Astrocyte (in vitro differentiated cells and primary cell): ENCODE results near the gene INPP4A.

Source experiments
- CTCF ChIP-seq: IDR thresholded peaks from 2 replicates; pipeline ENCODE4 v1.5.1; 2011; ENCODE audit warnings: low read depth, mild to moderate bottlenecking, inconsistent platforms, low read length, moderate library complexity; ENCODE audit not compliant: insufficient read depth
- EZH2 ChIP-seq: IDR thresholded peaks from 2 replicates; pipeline ENCODE4 v1.6.1; 2012; ENCODE audit warnings: mild to moderate bottlenecking, low read length, inconsistent platforms; ENCODE audit not compliant: insufficient read depth

DNA sequence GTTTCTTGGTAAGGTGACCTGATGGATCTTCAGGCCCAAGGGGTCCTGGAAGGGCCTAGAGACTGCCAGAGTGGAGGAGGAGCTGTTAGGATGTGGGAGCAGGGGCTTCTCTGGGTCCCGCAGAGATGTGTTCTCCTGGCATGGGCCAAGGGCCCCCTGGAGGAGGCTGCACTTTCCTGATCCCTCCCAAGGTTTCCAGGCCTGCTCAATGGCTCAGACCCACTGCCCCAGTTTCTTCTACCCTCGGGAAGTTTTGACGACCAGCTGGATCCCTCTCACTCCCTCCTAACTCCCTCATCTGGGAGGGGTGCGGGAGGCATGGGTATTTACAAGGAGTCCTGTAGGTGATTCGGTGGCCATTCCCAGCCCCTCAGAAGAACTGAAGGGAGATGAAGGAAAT lies 127.6 kb downstream of the INPP4A start:
- no peak for TF ChIP-seq CTCF
- TF ChIP-seq EZH2: no peak
